GM23338 (cell line): ENCODE measurements around the gene C2CD3. TPM values are rescaled to one million over a fixed set of nuclear protein-coding genes. Genes with fewer than 3 reads are reported as not detected.

ENCODE experiments used
- ATAC-seq: fragments of 200-7000 bp; cut with Tn5 transposase; 3 replicates; pipeline ENCODE4 v1.9.1; 2020
- DNase-seq: peaks from one replicate; pipeline ENCODE4 v3.0.0-alpha.2; 2015; ENCODE audit warnings: low spot score
- H2AFZ ChIP-seq: fragments of 200-600 bp; sonication (generic); 2 replicates; pipeline ENCODE4 v1.8.0; 2016; ENCODE audit warnings: antibody characterized with exemption, mild to moderate bottlenecking, moderate library complexity
- H3F3A ChIP-seq: fragments of 200-600 bp; sonication (generic); replicated peaks from 2 replicates; pipeline ENCODE4 v1.8.0; 2017; ENCODE audit warnings: antibody characterized with exemption, mixed run types, low read depth
- H3K27ac ChIP-seq: fragments of 200-600 bp; sonication (generic); 2 replicates; pipeline ENCODE4 v1.6.1; 2016; ENCODE audit warnings: low read depth
- H3K27me3 ChIP-seq: fragments of 200-600 bp; sonication (generic); 2 replicates; pipeline ENCODE4 v1.8.0; 2016; ENCODE audit warnings: mild to moderate bottlenecking, mixed run types, moderate library complexity; ENCODE audit not compliant: insufficient read depth
- H3K36me3 ChIP-seq: fragments of 200-600 bp; sonication (generic); 2 replicates; pipeline ENCODE4 v1.8.0; 2016; ENCODE audit warnings: mild to moderate bottlenecking; ENCODE audit not compliant: insufficient read depth
- H3K4me1 ChIP-seq: fragments of 200-600 bp; sonication (generic); 2 replicates; pipeline ENCODE4 v1.8.0; 2016; ENCODE audit warnings: mild to moderate bottlenecking, moderate library complexity; ENCODE audit not compliant: insufficient read depth
- H3K4me2 ChIP-seq: fragments of 200-600 bp; sonication (generic); 2 replicates; pipeline ENCODE4 v1.7.1; 2017; ENCODE audit warnings: mixed run types
- H3K4me3 ChIP-seq: fragments of 200-600 bp; sonication (generic); 2 replicates; pipeline ENCODE4 v1.6.1; 2016; ENCODE audit warnings: mixed run types
- H3K79me2 ChIP-seq: fragments of 200-600 bp; sonication (generic); replicated peaks from 2 replicates; pipeline ENCODE4 v1.8.0; 2017; ENCODE audit warnings: mild to moderate bottlenecking; ENCODE audit not compliant: insufficient read depth
- H3K9me2 ChIP-seq: fragments of 200-600 bp; sonication (generic); 2 replicates; pipeline ENCODE4 v1.8.0; 2017; ENCODE audit not compliant: insufficient read depth
- H4K20me1 ChIP-seq: fragments of 200-600 bp; sonication (generic); replicated peaks from 2 replicates; pipeline ENCODE4 v1.8.0; 2017; ENCODE audit warnings: mild to moderate bottlenecking; ENCODE audit not compliant: insufficient read depth
- H3K27ac Mint-ChIP-seq: 2 replicates; pipeline ENCODE4 v1.8.0; 2020; ENCODE audit warnings: inconsistent platforms, mild to moderate bottlenecking, moderate library complexity, mixed read lengths
- H3K27me3 Mint-ChIP-seq: 3 replicates; pipeline ENCODE4 v1.8.0; 2022; ENCODE audit warnings: low read depth, mild to moderate bottlenecking, moderate library complexity, mixed read lengths, inconsistent platforms; ENCODE audit not compliant: insufficient read depth, poor library complexity
- H3K36me3 Mint-ChIP-seq: 3 replicates; pipeline ENCODE4 v1.8.0; 2021; ENCODE audit warnings: low read depth, mild to moderate bottlenecking, inconsistent platforms, moderate library complexity, mixed read lengths
- H3K4me1 Mint-ChIP-seq: 3 replicates; pipeline ENCODE4 v1.8.0; 2020; ENCODE audit warnings: mild to moderate bottlenecking, inconsistent platforms, mixed read lengths
- H3K4me3 Mint-ChIP-seq: 3 replicates; pipeline ENCODE4 v1.8.0; 2021; ENCODE audit warnings: moderate library complexity, mild to moderate bottlenecking, inconsistent platforms, mixed read lengths
- H3K9me3 Mint-ChIP-seq: 3 replicates; pipeline ENCODE4 v1.8.0; 2020; ENCODE audit warnings: moderate library complexity, mild to moderate bottlenecking, inconsistent platforms, mixed read lengths
- CREB1 ChIP-seq: fragments of 250-450 bp; sonication (Bioruptor Pico); IDR thresholded peaks from 2 replicates; pipeline ENCODE4 v1.5.0; 2020; ENCODE audit warnings: low read depth, mild to moderate bottlenecking, moderate library complexity
- ETS1 ChIP-seq: IDR thresholded peaks from 2 replicates; pipeline ENCODE4 v1.6.1; 2016; ENCODE audit warnings: antibody characterized with exemption
- EZH2 ChIP-seq: fragments of 200-600 bp; sonication (generic); IDR thresholded peaks from one replicate; pipeline ENCODE4 v1.8.0; 2017; ENCODE audit warnings: antibody characterized with exemption, mild to moderate bottlenecking, low read depth; ENCODE audit not compliant: unreplicated experiment
- JUNB ChIP-seq: IDR thresholded peaks from one replicate; pipeline ENCODE4 v1.6.1; 2016; ENCODE audit warnings: antibody characterized with exemption; ENCODE audit not compliant: unreplicated experiment
- NANOG ChIP-seq: IDR thresholded peaks from 2 replicates; pipeline ENCODE4 v1.6.1; 2016; ENCODE audit warnings: antibody characterized with exemption, borderline replicate concordance
- STAT1 ChIP-seq: IDR thresholded peaks from one replicate; pipeline ENCODE4 v1.6.1; 2016; ENCODE audit warnings: antibody characterized with exemption; ENCODE audit not compliant: unreplicated experiment
- ZNF114 ChIP-seq: fragments of 250-450 bp; sonication (Bioruptor Pico); IDR thresholded peaks from 2 replicates; pipeline ENCODE4 v1.5.0; 2020; ENCODE audit warnings: mild to moderate bottlenecking, moderate library complexity
- polyA plus RNA-seq: library from polyadenylated mRNA; unstranded; fragments of >200 nt; fragmentation: Nextera tagmentation; extraction: Ambion mirVana; gene quantifications from 2 replicates; pipeline ENCODE4 v1.2.1, GENCODE V29; 2016
- total RNA-seq: library from RNA; depleted of rRNA; stranded (reverse); fragments of >200 nt; shearing (Covaris generic); gene quantifications from 2 replicates; pipeline ENCODE4 v1.2.3, GENCODE V29; 2014
- TF ChIP-seq, protein P1 (sequence below), 2 experiments: fragments of 200-600 bp in 1 of 2; sonication (generic) in 1 of 2; conservative IDR thresholded peaks; 2 replicates each; pipeline versions ENCODE4 v1.5.1 to v1.6.1; 2016 to 2017; ENCODE audit warnings: antibody characterized with exemption in 2 of 2, low read depth in 2 of 2, mild to moderate bottlenecking in 2 of 2, moderate library complexity in 1 of 2
- TF ChIP-seq, protein P2 (sequence below): fragments of 250-450 bp; sonication (Bioruptor Pico); IDR thresholded peaks from 2 replicates; pipeline ENCODE4 v1.5.0; 2020; ENCODE audit warnings: mild to moderate bottlenecking, moderate library complexity
- TF ChIP-seq, protein P3 (sequence below): IDR thresholded peaks from one replicate; pipeline ENCODE4 v1.6.1; 2018; ENCODE audit warnings: antibody characterized with exemption; ENCODE audit not compliant: unreplicated experiment

C2CD3 gene
- total and polyA plus RNA-seq, 2 experiments from 2014 or later: 15.5 to 29.5 TPM

DNA sequence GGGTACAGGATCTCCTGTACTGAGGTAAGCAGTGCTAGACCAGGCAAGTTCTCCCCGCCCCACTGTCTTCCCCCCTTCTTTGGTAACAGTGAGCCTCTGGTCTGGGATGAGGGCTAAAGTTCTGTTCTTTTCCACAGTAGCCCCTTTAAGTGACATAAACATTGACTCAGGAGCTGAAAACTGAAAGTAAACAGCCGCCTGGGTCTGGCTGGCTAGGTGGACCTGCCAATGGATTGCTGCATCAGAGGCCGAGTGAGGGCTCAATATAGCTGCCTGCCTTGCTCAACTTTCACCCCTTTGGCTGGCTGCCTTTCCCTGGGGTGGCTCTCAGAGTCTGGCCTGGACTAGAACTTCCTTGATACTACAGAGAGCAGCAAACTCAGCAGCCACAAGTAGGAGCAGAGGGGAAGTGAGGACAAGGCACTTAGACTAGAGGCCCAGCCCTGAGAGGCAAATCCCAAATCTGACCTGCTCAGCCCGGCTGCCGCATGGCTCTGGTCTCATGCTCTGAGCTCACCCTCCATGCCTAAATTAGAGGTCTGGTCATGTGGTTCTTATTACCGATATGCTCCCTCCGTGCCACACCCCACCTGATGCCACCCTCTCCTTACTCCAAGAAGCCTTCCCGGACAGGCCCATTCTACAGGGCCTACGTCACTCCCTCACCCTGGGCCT, 152.3 kb downstream of the C2CD3 start:
- Mint-ChIP-seq H3K9me3 (no peaks in the 10 kb centered on the region), H3K27me3 (peaks cover 1% of the 10 kb centered on the region), H3K4me3 (no peak overlapping the region), H3K36me3 (peaks cover 13% of the 10 kb centered on the region), H3K4me1 (peaks cover 1% of the 10 kb centered on the region; the same call in 2 of the 3 replicates), H3K27ac (no peak overlapping the region)
- no peak overlapping the region for H3K27ac ChIP-seq
- no peak overlapping the region for H2AFZ ChIP-seq
- TF ChIP-seq ETS1: no peak
- no peak for TF ChIP-seq NANOG
- TF ChIP-seq ZNF114 (CRISPR knock-in tag): no peak
- TF ChIP-seq, protein P1, sequence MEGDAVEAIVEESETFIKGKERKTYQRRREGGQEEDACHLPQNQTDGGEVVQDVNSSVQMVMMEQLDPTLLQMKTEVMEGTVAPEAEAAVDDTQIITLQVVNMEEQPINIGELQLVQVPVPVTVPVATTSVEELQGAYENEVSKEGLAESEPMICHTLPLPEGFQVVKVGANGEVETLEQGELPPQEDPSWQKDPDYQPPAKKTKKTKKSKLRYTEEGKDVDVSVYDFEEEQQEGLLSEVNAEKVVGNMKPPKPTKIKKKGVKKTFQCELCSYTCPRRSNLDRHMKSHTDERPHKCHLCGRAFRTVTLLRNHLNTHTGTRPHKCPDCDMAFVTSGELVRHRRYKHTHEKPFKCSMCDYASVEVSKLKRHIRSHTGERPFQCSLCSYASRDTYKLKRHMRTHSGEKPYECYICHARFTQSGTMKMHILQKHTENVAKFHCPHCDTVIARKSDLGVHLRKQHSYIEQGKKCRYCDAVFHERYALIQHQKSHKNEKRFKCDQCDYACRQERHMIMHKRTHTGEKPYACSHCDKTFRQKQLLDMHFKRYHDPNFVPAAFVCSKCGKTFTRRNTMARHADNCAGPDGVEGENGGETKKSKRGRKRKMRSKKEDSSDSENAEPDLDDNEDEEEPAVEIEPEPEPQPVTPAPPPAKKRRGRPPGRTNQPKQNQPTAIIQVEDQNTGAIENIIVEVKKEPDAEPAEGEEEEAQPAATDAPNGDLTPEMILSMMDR (conservative IDR thresholded peaks at IDR 0.05; ENCODE audit: low read depth in 2 of 2): no peak
- TF ChIP-seq CREB1: no peak
- TF ChIP-seq, protein P2, sequence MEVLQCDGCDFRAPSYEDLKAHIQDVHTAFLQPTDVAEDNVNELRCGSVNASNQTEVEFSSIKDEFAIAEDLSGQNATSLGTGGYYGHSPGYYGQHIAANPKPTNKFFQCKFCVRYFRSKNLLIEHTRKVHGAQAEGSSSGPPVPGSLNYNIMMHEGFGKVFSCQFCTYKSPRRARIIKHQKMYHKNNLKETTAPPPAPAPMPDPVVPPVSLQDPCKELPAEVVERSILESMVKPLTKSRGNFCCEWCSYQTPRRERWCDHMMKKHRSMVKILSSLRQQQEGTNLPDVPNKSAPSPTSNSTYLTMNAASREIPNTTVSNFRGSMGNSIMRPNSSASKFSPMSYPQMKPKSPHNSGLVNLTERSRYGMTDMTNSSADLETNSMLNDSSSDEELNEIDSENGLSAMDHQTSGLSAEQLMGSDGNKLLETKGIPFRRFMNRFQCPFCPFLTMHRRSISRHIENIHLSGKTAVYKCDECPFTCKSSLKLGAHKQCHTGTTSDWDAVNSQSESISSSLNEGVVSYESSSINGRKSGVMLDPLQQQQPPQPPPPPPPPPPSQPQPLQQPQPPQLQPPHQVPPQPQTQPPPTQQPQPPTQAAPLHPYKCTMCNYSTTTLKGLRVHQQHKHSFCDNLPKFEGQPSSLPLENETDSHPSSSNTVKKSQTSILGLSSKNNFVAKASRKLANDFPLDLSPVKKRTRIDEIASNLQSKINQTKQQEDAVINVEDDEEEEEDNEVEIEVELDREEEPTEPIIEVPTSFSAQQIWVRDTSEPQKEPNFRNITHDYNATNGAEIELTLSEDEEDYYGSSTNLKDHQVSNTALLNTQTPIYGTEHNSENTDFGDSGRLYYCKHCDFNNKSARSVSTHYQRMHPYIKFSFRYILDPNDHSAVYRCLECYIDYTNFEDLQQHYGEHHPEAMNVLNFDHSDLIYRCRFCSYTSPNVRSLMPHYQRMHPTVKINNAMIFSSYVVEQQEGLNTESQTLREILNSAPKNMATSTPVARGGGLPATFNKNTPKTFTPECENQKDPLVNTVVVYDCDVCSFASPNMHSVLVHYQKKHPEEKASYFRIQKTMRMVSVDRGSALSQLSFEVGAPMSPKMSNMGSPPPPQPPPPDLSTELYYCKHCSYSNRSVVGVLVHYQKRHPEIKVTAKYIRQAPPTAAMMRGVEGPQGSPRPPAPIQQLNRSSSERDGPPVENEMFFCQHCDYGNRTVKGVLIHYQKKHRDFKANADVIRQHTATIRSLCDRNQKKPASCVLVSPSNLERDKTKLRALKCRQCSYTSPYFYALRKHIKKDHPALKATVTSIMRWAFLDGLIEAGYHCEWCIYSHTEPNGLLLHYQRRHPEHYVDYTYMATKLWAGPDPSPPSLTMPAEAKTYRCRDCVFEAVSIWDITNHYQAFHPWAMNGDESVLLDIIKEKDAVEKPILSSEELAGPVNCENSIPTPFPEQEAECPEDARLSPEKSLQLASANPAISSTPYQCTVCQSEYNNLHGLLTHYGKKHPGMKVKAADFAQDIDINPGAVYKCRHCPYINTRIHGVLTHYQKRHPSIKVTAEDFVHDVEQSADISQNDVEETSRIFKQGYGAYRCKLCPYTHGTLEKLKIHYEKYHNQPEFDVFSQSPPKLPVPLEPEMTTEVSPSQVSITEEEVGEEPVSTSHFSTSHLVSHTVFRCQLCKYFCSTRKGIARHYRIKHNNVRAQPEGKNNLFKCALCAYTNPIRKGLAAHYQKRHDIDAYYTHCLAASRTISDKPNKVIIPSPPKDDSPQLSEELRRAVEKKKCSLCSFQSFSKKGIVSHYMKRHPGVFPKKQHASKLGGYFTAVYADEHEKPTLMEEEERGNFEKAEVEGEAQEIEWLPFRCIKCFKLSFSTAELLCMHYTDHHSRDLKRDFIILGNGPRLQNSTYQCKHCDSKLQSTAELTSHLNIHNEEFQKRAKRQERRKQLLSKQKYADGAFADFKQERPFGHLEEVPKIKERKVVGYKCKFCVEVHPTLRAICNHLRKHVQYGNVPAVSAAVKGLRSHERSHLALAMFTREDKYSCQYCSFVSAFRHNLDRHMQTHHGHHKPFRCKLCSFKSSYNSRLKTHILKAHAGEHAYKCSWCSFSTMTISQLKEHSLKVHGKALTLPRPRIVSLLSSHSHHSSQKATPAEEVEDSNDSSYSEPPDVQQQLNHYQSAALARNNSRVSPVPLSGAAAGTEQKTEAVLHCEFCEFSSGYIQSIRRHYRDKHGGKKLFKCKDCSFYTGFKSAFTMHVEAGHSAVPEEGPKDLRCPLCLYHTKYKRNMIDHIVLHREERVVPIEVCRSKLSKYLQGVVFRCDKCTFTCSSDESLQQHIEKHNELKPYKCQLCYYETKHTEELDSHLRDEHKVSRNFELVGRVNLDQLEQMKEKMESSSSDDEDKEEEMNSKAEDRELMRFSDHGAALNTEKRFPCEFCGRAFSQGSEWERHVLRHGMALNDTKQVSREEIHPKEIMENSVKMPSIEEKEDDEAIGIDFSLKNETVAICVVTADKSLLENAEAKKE: no peak
- TF ChIP-seq JUNB: no peak
- TF ChIP-seq, protein P3, sequence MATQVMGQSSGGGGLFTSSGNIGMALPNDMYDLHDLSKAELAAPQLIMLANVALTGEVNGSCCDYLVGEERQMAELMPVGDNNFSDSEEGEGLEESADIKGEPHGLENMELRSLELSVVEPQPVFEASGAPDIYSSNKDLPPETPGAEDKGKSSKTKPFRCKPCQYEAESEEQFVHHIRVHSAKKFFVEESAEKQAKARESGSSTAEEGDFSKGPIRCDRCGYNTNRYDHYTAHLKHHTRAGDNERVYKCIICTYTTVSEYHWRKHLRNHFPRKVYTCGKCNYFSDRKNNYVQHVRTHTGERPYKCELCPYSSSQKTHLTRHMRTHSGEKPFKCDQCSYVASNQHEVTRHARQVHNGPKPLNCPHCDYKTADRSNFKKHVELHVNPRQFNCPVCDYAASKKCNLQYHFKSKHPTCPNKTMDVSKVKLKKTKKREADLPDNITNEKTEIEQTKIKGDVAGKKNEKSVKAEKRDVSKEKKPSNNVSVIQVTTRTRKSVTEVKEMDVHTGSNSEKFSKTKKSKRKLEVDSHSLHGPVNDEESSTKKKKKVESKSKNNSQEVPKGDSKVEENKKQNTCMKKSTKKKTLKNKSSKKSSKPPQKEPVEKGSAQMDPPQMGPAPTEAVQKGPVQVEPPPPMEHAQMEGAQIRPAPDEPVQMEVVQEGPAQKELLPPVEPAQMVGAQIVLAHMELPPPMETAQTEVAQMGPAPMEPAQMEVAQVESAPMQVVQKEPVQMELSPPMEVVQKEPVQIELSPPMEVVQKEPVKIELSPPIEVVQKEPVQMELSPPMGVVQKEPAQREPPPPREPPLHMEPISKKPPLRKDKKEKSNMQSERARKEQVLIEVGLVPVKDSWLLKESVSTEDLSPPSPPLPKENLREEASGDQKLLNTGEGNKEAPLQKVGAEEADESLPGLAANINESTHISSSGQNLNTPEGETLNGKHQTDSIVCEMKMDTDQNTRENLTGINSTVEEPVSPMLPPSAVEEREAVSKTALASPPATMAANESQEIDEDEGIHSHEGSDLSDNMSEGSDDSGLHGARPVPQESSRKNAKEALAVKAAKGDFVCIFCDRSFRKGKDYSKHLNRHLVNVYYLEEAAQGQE: no peak
- TF ChIP-seq STAT1: no peak
- no peak for TF ChIP-seq EZH2
- no peak overlapping the region for H3K4me3 ChIP-seq
- H3K4me2 ChIP-seq: no peak overlapping the region
- no peaks in the 10 kb centered on the region for H4K20me1 ChIP-seq
- no peaks in the 10 kb centered on the region for H3K4me1 ChIP-seq
- DNase-seq (no peak), ATAC-seq (no peak)
- no peaks in the 10 kb centered on the region for H3K36me3 ChIP-seq
- no peaks in the 10 kb centered on the region for H3K27me3 ChIP-seq
- H3K9me2 ChIP-seq: no peaks in the 10 kb centered on the region; the same call in 1 of the 2 replicates
- no peaks in the 10 kb centered on the region for H3F3A ChIP-seq
- H3K79me2 ChIP-seq: no peaks in the 10 kb centered on the region
